H1 (cell line): ENCODE data around the gene R3HDM1.

Experiments
- CEBPB ChIP-seq: IDR thresholded peaks from 2 replicates; pipeline ENCODE4 v1.6.1; 2012; ENCODE audit warnings: low read depth, low read length
- EZH2 ChIP-seq: fragments of 200-600 bp; sonication (generic); IDR thresholded peaks from 2 replicates; pipeline ENCODE4 v1.7.1; 2012; ENCODE audit warnings: low read depth, mild to moderate bottlenecking, moderate library complexity, low read length, inconsistent platforms; ENCODE audit not compliant: severe bottlenecking
- POLR2A ChIP-seq, 2 experiments: IDR thresholded peaks; 1 replicate in 1 of 2; 2 replicates in 1 of 2; pipeline ENCODE4 v1.6.1; 2011; ENCODE audit warnings: low read depth in 2 of 2, low read length in 2 of 2, mild to moderate bottlenecking in 2 of 2; ENCODE audit errors: control extremely low read depth in 1 of 2
- RNF2 ChIP-seq: fragments of 200-900, 300-1000 bp; sonication (generic); IDR thresholded peaks from 2 replicates; pipeline ENCODE4 v1.7.1; 2016; ENCODE audit warnings: borderline replicate concordance, low read depth, mild to moderate bottlenecking, antibody characterized with exemption, low read length; ENCODE audit not compliant: poor library complexity, severe bottlenecking; ENCODE audit errors: missing control alignments

- TF ChIP-seq EZH2 (no peak), CEBPB (no peak), POLR2A (IDR thresholded peaks at IDR 0.05; ENCODE audit: control extremely low read depth in 1 of 2, low read depth in 2 of 2, low read length in 2 of 2) (no peak), RNF2 (no peak)
Measured at GRCh38 chr2:135773319-135773718, 242.0 kb downstream of the R3HDM1 start.
